ENCODE results near the gene RTN4R.
"Not testable (repeated sequence)": the region's sequence is repeated elsewhere in the genome, so short reads cannot be mapped to it uniquely, and the experiment has no call there.

RTN4R gene

DNA sequence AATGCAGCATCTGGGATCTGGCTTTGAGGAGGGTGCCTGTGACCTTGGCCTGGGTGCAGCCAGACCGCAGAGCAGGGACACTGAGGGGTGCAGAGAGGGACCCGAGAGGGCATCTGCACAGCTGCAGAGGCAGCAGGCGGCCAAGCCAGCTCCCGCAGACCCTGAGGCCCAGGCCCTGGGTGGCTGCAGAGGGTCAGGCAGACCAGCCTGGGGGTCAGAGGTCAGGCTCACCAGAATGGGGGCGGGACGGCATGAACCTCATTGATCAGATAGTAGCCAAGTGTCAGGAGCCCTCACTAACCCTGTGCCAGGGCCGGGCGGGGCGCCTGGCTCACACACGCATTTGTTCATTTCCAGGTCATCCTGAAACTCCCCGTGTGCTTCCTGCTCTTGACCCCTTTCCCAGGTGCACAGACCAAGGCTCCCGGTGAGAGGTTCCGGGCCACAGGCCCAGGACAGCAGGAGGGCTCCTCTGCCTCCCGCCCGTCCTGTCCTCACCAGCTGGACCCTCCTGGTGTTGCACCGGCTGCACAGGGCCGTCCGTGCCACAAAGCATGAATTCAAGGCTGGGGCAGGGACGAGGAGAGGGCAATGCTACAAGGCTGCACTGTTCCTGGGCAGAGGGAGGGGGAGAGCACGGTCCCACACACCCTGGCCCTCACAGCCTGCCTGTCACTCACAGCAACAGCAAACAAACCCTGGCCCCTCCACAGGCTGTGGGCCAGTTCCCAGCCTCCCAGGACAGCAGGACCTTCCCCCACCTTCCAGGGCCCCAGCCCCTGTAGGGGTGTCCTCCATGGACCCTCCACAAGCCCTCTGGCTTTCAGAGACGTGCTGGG lies 3.3 kb downstream of the RTN4R start:
- Histone ChIP-seq H3K27ac (no peak overlapping the region), H3K4me3 (ENCODE audit: low read depth, low read length) (no peak overlapping the region), H3K27me3 (replicated peaks) (peaks cover 9% of the 10 kb centered on the region), H3K36me3 (replicated peaks) (no peaks in the 10 kb centered on the region)
- in situ Hi-C loops (cut with HindIII; ENCODE audit: low pct_ligation_motif_present, low sequenced_read_pairs): no loop called here
- no peak for DNase-seq
- TF ChIP-seq CTCF (IDR thresholded peaks at IDR 0.05; ENCODE audit: low read depth, low read length, missing control alignments): no peak

DNA sequence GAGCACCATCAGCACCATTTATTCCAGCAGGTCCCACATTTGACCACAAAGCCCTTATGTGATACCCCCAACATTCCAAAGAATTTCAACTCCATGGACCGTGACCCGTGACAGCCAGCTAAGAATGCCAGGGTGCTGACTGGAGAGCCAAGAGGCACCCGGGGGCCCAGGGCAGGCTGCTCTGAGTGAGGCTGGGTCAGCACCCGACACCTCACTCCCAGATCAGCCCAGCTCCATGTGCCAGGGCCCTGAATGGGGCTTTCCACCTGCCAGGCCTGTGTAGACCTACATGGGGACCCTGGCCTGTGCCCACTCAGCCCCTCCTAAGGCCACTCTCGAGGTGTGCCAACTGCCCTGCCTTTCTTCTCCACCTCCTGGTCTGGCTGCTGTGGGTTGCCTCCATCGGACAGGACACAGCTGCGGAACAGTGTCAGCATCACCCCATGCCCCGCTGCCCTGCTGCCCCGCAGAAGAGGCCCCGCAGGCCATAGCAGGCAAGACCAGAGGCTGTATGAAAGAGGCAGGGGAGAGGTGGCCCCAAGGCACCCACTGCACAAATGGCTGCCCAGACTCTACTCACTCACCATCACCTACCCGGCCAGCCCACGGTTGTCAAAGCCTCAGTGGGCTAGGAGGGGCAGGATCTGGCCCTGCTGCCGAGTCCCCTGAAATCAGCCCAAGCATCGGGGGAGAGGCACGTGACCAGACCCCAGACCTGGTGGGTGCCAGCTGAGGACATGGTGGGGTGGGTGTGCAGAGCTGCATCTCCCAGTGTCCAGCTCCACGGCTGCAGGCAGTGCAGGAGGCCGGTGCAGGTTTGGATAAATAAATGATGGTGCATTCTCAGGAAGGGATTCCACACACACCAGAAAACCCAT lies 4.5 kb downstream of the RTN4R start:
- in situ Hi-C loops (cut with HindIII; ENCODE audit: low pct_ligation_motif_present, low sequenced_read_pairs); H3K4me3 ChIP-seq (ENCODE audit: low read depth, low read length); H3K27ac ChIP-seq; DNase-seq; H3K36me3 ChIP-seq (replicated peaks); H3K27me3 ChIP-seq (replicated peaks): not testable (repeated sequence)

DNA sequence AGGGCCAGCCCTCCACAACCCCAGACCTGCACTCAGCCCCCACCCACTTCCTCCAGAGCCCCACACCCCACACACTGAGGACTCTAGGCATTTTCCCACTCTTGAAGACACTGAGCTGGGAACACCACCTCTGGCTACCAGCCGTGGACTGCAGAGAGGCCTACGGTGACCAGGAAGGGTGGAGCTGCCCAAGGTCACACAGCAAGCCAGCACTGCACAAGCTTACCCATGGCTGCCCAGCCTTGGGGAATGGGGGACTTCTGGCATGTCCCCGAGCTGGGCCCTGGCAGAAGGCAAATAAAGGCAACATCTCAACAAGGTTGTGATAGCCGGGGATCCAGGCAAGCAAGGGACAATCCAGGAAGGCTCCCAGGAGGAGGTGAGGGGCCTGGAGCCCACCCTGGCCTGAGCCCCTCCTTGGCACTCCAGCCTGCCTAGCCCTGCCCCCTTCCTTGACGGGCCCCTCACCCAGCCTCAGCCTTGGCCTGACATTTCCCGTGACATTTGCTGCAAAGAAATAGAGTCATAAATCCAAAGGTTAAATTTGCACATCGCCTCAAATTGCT lies 5.5 kb downstream of the RTN4R start:
- no peak overlapping the region for H3K4me3 ChIP-seq (ENCODE audit: low read depth, low read length)
- DNase-seq: no peak
- no peak for TF ChIP-seq CTCF (IDR thresholded peaks at IDR 0.05; ENCODE audit: low read depth, low read length, missing control alignments)
- peaks cover 7% of the 10 kb centered on the region for H3K27me3 ChIP-seq (replicated peaks)
- no peak overlapping the region for H3K27ac ChIP-seq
- in situ Hi-C loops (cut with HindIII; ENCODE audit: low pct_ligation_motif_present, low sequenced_read_pairs): no loop called here
- H3K36me3 ChIP-seq (replicated peaks): no peaks in the 10 kb centered on the region

GRCh38 chr22:20261848-20262581 lies 6.1 kb downstream of the RTN4R start:
- DNase-seq: no peak
- Histone ChIP-seq H3K27me3 (replicated peaks) (peaks cover under 1% of the 10 kb centered on the region), H3K27ac (no peak overlapping the region), H3K36me3 (replicated peaks) (no peaks in the 10 kb centered on the region), H3K4me3 (ENCODE audit: low read depth, low read length) (no peak overlapping the region)
- no peak for TF ChIP-seq CTCF (IDR thresholded peaks at IDR 0.05; ENCODE audit: low read depth, low read length, missing control alignments)
- in situ Hi-C loops (cut with HindIII; ENCODE audit: low pct_ligation_motif_present, low sequenced_read_pairs): no loop called here

DNA sequence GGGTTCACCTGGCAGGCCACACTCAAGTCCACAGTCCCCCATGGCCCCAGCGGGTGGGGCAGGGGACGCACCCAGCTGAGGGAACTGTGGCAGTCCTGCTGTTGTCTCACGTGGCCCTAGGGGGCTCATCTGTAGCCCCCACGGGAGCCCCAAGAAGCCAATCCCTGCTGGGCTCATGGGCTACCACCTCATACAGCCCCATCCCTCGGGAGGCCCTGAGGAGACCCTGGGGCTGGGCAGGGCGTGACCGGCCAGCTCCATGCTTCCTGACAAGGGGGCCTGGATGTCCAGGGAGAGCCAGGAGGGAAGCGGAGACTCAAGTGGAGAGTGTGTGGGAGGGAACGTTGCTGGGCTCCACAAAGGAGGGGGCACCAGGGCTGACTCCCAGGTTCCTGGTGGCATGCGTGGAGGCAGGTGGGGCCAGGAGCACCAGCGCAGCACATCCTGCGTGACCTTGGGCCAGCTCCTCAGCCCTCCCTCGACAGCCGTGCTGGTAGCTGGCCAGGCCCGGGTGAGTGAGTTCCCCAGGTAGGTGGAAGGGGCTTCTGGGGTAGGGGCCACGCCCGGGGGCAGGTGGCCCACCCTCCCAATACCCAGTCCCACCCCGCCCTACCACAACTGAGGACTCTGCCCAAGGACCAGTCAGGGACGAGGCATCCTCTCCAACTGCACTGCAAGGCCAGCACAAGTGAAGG lies 7.9 kb downstream of the RTN4R start:
- TF ChIP-seq CTCF (IDR thresholded peaks at IDR 0.05; ENCODE audit: low read depth, low read length, missing control alignments): no peak
- H3K4me3 ChIP-seq (ENCODE audit: low read depth, low read length): no peak overlapping the region
- no peak for DNase-seq
- H3K36me3 ChIP-seq (replicated peaks): no peaks in the 10 kb centered on the region
- H3K27ac ChIP-seq: no peak overlapping the region
- no peaks in the 10 kb centered on the region for H3K27me3 ChIP-seq (replicated peaks)
- in situ Hi-C loops (cut with HindIII; ENCODE audit: low pct_ligation_motif_present, low sequenced_read_pairs): no loop called here
